Omental fat pad (tissue), 4 donors: ENCODE results near the gene METTL15. TPM values are rescaled to one million over a fixed set of nuclear protein-coding genes. Genes with fewer than 3 reads are reported as not detected.
A peak's percentile ranks its signal among the peaks of the same experiment; 100 is the strongest.

ENCODE experiments used
- ATAC-seq: fragments of 150-250 bp; one replicate; pipeline ENCODE4 v1.9.1; 2016; ENCODE audit warnings: mild to moderate bottlenecking, moderate library complexity; ENCODE audit not compliant: low FRiP score
- DNase-seq: peaks from one replicate; pipeline ENCODE4 v3.0.0-alpha.2; 2019; ENCODE audit warnings: low spot score
- total RNA-seq, 4 donors: library from RNA; depleted of rRNA; stranded (reverse); fragments of >200 nt; gene quantifications; one replicate each; pipeline ENCODE4 v1.1.0, GENCODE V29; 2016
- TF ChIP-seq, protein P1 (sequence below), 3 donors: fragments of 450-650 bp; IDR thresholded peaks; one replicate each; pipeline ENCODE4 v1.5.1; 2016 to 2017; ENCODE audit warnings: antibody characterized with exemption in 3 of 3, mild to moderate bottlenecking in 3 of 3, moderate library complexity in 2 of 3

METTL15 gene
- total RNA-seq, 4 donors from 2014 or later, result 4.9 to 11.8 (median 9.4) TPM

DNA sequence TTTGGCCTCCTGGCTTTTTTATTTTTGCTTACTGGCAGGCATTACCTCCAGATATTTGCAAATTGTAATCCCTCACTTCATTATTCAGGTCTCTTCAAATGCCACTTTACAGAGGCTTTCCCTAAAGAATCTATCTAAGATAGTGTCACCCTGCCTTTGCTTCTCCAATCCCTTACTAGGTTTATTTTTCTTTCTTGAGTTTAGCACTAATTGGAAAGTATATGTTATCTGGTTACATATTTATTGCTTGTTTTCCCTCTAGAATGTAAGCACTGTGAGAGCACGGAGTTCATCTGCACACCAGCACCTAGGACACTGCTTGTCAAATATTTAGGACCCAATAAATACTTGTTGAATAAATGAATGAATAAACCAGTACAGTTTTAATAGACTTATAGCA is 3.8 kb upstream of the METTL15 start:
- DNase-seq, result no peak
- no peak for ATAC-seq

DNA sequence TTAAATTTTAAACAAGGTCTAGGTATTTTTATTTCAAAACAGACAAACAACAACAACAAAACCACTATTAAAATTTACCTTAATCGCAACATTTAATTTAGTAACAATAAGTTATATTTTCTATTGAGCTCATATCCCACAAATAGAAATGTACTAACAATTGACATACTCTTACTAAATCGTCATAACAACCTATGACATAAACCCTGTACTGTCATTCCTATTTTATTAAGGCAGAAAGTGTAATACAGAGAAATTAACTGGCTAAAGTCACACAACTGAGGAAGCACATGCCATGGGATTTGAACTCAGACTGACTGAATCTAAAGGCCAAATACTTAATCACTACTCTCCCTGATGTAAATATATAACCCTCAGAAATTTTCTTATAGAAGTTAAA is 3.2 kb upstream of the METTL15 start:
- ATAC-seq (no peak), DNase-seq (no peak)
- TF ChIP-seq, protein P1, sequence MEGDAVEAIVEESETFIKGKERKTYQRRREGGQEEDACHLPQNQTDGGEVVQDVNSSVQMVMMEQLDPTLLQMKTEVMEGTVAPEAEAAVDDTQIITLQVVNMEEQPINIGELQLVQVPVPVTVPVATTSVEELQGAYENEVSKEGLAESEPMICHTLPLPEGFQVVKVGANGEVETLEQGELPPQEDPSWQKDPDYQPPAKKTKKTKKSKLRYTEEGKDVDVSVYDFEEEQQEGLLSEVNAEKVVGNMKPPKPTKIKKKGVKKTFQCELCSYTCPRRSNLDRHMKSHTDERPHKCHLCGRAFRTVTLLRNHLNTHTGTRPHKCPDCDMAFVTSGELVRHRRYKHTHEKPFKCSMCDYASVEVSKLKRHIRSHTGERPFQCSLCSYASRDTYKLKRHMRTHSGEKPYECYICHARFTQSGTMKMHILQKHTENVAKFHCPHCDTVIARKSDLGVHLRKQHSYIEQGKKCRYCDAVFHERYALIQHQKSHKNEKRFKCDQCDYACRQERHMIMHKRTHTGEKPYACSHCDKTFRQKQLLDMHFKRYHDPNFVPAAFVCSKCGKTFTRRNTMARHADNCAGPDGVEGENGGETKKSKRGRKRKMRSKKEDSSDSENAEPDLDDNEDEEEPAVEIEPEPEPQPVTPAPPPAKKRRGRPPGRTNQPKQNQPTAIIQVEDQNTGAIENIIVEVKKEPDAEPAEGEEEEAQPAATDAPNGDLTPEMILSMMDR (IDR thresholded peaks at IDR 0.05), result no peak

More for the DNA sequence above, 3.8 kb upstream of the METTL15 start:
- TF ChIP-seq, protein P1 (IDR thresholded peaks at IDR 0.05), result no peak

DNA sequence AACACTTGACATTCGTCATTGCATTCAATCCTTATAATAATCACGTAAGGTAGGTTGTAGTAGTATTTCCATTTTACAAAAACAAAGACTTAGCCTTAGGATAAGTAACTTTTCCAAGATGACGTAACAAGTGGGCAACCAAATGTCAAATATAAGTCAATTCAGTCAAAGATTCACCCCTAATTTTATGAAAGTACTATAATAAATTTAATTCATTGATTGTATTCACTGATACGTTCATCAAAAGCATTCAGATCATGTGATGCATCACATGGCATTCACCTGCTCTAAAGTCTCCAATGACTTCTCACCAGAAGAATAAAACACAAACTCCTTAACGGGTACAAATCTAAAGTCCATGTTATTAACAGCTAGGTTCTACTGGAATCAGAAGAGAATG is 2.3 kb upstream of the METTL15 start:
- no peak for DNase-seq
- no peak for ATAC-seq
- TF ChIP-seq, protein P1 (IDR thresholded peaks at IDR 0.05), result no peak

DNA sequence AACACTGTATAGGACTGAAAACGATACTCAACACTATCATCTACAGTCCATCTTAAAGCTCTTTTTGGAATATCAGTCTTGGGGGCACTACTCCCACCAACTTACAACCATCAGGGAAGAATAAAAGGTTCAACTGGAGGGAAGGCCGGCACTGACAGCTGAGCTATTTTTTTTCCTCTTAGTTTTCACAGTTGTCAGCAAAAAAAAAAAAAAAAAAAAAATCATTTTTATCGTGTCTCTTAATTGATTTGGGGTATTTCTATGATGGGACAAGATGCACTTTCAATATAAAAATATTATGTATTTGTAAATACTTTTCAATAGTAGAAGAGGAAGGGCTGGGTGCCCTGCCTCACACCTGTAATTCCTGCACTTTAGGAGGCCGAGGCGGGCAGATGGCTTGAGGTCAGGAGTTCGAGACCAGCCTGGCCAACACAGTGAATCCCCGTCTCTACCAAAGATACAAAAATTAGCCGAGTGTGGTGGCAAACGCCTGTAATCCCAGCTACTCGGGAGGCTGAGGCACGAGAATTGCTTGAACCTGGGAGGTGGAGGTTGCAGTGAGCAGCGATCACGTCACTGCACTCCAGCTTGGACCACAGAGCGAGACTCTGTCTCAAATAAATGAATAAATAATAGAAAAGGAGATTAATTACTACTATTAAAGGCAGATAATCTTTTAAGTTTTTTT is 1.7 kb upstream of the METTL15 start:
- DNase-seq (no peak), ATAC-seq (no peak)
- TF ChIP-seq, protein P1 (IDR thresholded peaks at IDR 0.05), result no peak

DNA sequence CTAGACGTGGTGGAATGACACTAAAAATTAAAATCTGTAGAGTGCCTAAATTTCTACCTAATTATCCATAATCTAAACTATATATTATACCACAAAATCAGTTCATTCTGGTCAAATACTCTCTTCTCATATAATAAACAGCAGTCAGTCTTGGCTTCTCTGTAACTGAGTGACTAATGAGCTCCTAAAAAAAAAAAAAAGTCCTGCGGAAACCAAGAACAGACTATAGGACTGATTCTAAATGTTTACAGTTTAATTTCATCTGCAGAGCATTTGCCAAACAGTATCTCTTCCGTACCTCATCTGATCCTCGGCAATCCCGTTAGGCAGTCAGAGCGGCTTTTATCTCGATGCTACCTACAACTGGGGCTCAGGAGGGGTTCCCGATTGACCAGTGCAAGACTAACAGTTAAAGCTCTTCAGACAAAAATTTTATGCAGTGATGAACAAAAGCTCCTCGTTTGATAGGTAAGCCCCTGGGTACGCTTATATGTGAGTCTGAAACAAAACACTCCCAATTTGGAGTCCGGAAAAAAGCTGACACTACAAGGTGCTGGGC is 918 bp upstream of the METTL15 start:
- ATAC-seq (peak; percentile 5), DNase-seq (no peak)
- TF ChIP-seq, protein P1 (IDR thresholded peaks at IDR 0.05), result no peak

DNA sequence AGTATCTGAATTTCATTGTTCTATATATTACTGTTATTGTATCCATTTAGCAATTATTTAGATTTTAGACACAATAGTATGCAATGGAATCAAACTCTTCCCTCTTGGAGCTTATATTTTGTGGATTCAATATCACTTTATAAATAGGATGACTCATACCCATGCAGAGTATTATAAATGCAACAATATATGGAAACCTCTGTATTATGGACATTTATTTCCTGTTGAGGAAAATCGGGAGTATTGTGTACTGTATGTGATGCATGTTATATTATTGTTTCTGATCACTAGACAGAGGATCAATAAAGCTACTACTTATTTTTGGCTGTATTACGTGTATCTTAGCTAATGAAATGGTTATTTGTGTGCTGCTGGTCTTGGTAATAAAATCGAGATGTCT is 770 bp downstream of the METTL15 start:
- TF ChIP-seq, protein P1 (IDR thresholded peaks at IDR 0.05), result no peak
- no peak for DNase-seq
- ATAC-seq, result no peak
